HUES48 (cell line): ENCODE measurements around the gene GHR.
"Not testable (repeated sequence)": the region's sequence is repeated elsewhere in the genome, so short reads cannot be mapped to it uniquely, and the experiment has no call there.

ENCODE experiments used
- H3K27ac ChIP-seq: one replicate; pipeline ENCODE4 v1.7.0; 2013; ENCODE audit warnings: low read depth, low read length, inconsistent platforms
- H3K27me3 ChIP-seq: 2 replicates; pipeline ENCODE4 v1.6.1; 2013; ENCODE audit warnings: mild to moderate bottlenecking, low read length; ENCODE audit not compliant: control insufficient read depth, insufficient read depth
- H3K36me3 ChIP-seq: 2 replicates; pipeline ENCODE4 v1.6.1; 2013; ENCODE audit warnings: low read length; ENCODE audit not compliant: control insufficient read depth, insufficient read depth
- H3K4me1 ChIP-seq: 2 replicates; pipeline ENCODE4 v1.6.1; 2013; ENCODE audit warnings: mild to moderate bottlenecking, low read length; ENCODE audit not compliant: control insufficient read depth, insufficient read depth
- H3K4me3 ChIP-seq: 2 replicates; pipeline ENCODE4 v1.5.1; 2013; ENCODE audit warnings: mild to moderate bottlenecking, low read depth, low read length
- H3K9ac ChIP-seq: 2 replicates; pipeline ENCODE4 v1.6.1; 2013; ENCODE audit warnings: mild to moderate bottlenecking, low read depth, low read length, moderate library complexity
- H3K9me3 ChIP-seq: 2 replicates; pipeline ENCODE4 v1.6.1; 2013; ENCODE audit warnings: low read length; ENCODE audit not compliant: control insufficient read depth, insufficient read depth

The GHR gene

GRCh38 chr5:42665857-42666256 is 242.6 kb downstream of the GHR start:
- no peak overlapping the region for H3K9ac ChIP-seq
- no peaks in the 10 kb centered on the region for H3K27me3 ChIP-seq
- no peaks in the 10 kb centered on the region for H3K36me3 ChIP-seq
- no peak overlapping the region for H3K4me3 ChIP-seq
- H3K4me1 ChIP-seq = no peaks in the 10 kb centered on the region
- H3K27ac ChIP-seq = no peak overlapping the region
- no peaks in the 10 kb centered on the region for H3K9me3 ChIP-seq

DNA sequence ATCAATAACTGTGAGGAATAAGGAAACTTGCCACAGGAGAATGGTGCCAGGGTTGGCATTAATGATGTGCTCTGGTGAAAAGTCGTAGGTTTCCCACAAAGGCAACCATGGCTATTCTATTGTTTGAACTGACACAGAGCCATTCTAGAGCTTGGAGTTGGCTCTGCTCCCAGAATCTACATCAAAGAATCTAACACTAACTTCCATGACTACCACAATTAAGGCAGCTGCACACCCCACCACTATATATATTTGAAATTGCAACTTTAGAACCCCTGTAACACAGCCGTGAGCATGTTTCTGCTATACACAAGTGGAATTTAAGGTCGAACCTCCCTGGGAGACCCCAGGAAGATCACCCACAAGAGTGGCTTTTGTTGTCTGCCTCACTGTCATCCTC is 243.6 kb downstream of the GHR start:
- Histone ChIP-seq H3K9me3 (no peaks in the 10 kb centered on the region; the same call in 1 of the 2 replicates), H3K4me3 (no peak overlapping the region), H3K4me1 (no peaks in the 10 kb centered on the region), H3K27ac (no peak overlapping the region), H3K36me3 (no peaks in the 10 kb centered on the region), H3K27me3 (no peaks in the 10 kb centered on the region), H3K9ac (no peak overlapping the region)

- Histone ChIP-seq H3K4me3 (no peak overlapping the region), H3K9ac (no peak overlapping the region), H3K27ac (no peak overlapping the region), H3K9me3 (no peaks in the 10 kb centered on the region; the same call in 1 of the 2 replicates), H3K27me3 (no peaks in the 10 kb centered on the region), H3K36me3 (no peaks in the 10 kb centered on the region), H3K4me1 (no peaks in the 10 kb centered on the region)
Observed at GRCh38 chr5:42668254-42668653, 245.0 kb downstream of the GHR start.

- no peak overlapping the region for H3K9ac ChIP-seq
- H3K27me3 ChIP-seq = no peaks in the 10 kb centered on the region
- H3K4me3 ChIP-seq = no peak overlapping the region
- H3K36me3 ChIP-seq = no peaks in the 10 kb centered on the region
- no peaks in the 10 kb centered on the region for H3K4me1 ChIP-seq
- no peaks in the 10 kb centered on the region; the same call in 1 of the 2 replicates for H3K9me3 ChIP-seq
- H3K27ac ChIP-seq = no peak overlapping the region
Observed at GRCh38 chr5:42672925-42673324, 249.7 kb downstream of the GHR start.

- no peak overlapping the region for H3K27ac ChIP-seq
Observed at GRCh38 chr5:42675602-42676001, 252.4 kb downstream of the GHR start.

DNA sequence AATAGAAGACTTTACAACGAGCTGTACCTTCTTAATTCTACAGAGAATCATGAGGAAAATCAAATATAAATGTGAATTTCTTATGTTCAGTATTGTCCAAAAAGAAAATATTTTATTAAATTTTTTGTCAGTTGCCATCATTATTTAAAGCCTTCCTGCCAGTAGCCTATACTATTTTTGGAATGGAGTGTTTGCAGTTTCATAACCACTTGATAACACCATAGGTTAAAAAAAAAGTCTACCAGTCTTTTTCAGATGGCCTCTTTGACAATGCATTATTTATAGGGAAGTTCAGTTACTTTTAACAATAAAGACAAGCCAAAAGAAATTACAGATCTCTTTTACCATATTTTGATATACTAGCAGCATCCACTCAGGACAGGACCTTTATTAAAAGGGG is 253.1 kb downstream of the GHR start:
- no peaks in the 10 kb centered on the region for H3K27me3 ChIP-seq
- H3K9me3 ChIP-seq = no peaks in the 10 kb centered on the region; the same call in 1 of the 2 replicates
- no peaks in the 10 kb centered on the region for H3K4me1 ChIP-seq
- no peak overlapping the region for H3K9ac ChIP-seq
- no peak overlapping the region for H3K27ac ChIP-seq
- H3K36me3 ChIP-seq = no peaks in the 10 kb centered on the region
- H3K4me3 ChIP-seq = no peak overlapping the region

More at GRCh38 chr5:42675602-42676001, 252.4 kb downstream of the GHR start:
- no peaks in the 10 kb centered on the region for H3K36me3 ChIP-seq
- no peak overlapping the region for H3K9ac ChIP-seq
- H3K4me3 ChIP-seq = no peak overlapping the region
- H3K27me3 ChIP-seq = no peaks in the 10 kb centered on the region
- H3K9me3 ChIP-seq = no peaks in the 10 kb centered on the region; the same call in 1 of the 2 replicates
- H3K4me1 ChIP-seq = no peaks in the 10 kb centered on the region

DNA sequence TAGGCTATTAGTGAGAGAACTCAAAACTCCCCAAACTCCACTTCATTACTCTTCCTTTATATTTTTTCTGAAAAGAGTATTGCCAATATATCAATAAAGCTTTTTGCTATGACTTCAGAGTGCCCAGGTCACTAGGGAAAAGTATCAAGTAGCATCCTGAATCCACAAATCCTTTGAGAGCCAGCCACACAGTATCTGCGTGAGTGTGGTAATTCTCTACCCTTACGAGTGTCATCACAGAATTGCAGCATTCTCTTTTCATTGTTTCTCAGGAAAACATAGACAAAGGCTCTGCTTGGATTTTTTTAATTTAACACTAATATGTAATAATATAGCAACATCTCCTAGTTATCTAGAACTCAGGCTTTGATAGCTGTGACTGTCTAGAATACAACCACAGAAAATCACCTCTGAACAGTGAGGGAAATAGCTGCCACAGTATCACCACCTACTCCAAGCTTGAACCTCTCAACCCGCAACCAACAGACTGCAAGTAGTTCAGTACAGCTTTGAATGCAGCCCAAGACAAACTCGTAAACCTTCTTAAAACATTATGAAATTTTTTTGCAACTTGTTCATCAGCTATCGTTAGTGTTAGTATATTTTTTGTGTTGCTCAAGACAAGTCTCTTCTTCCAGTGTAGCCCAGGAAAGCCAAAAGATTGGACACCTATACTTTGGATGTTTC is 254.1 kb downstream of the GHR start:
- no peak overlapping the region for H3K27ac ChIP-seq
- no peak overlapping the region for H3K4me3 ChIP-seq
- no peak overlapping the region for H3K9ac ChIP-seq
- no peaks in the 10 kb centered on the region for H3K4me1 ChIP-seq
- H3K27me3 ChIP-seq = no peaks in the 10 kb centered on the region
- H3K36me3 ChIP-seq = no peaks in the 10 kb centered on the region
- H3K9me3 ChIP-seq = peaks cover under 1% of the 10 kb centered on the region; the same call in 1 of the 2 replicates

- Histone ChIP-seq H3K9ac (no peak overlapping the region), H3K36me3 (no peaks in the 10 kb centered on the region), H3K4me3 (no peak overlapping the region), H3K9me3 (peaks cover 4% of the 10 kb centered on the region; the same call in 1 of the 2 replicates), H3K27me3 (no peaks in the 10 kb centered on the region), H3K27ac (no peak overlapping the region), H3K4me1 (no peaks in the 10 kb centered on the region)
Observed at GRCh38 chr5:42680046-42680445, 256.8 kb downstream of the GHR start.

DNA sequence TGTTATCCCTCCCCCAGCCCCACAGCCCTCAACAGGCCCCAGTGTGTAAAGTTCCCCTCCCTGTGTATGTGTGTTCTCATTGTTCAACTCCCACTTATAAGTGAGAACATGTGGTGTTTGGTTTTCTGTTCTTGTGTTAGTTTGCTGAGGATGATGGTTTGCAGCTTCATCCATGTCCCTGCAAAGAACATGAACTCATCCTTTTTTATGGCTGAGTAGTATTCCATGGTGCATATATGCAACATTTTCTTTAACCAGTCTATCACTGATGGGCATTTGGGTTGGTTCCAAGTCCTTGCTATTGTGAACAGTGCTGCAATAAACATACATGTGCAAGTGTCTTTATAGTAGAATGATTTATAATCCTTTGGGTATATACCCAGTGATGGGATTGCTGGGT is 261.8 kb downstream of the GHR start:
- H3K9me3 ChIP-seq, H3K36me3 ChIP-seq, H3K27me3 ChIP-seq, H3K4me3 ChIP-seq, H3K4me1 ChIP-seq, H3K27ac ChIP-seq, H3K9ac ChIP-seq: not testable (repeated sequence)

GRCh38 chr5:42689391-42689790 is 266.2 kb downstream of the GHR start:
- Histone ChIP-seq H3K36me3 (no peaks in the 10 kb centered on the region), H3K4me1 (no peaks in the 10 kb centered on the region), H3K9me3 (no peaks in the 10 kb centered on the region), H3K27ac (no peak overlapping the region), H3K9ac (no peak overlapping the region), H3K4me3 (no peak overlapping the region), H3K27me3 (no peaks in the 10 kb centered on the region)

DNA sequence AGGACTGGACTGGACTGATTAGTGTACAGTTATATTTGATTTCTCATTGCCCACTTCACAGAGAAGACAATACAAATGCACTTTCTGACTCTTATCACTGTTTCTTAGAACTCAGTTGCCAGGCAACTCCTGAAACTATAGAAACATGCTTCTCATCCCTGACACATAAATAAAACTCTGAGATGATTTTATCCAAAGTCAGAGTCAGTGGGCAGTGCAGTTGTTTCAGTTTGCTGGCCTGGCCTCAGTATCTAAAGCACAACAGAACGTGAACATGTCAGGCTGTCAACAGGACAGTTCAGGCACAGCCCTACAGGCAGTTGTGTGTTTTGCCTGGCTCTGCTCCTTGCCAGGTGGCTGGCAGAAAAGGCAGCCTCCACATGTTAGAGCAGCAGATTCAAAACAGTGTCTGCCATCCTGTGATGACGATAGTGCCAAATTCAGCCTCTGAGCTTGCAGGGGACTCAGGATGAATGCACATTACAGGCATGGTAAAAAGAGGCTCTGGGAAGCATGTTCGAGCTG is 268.2 kb downstream of the GHR start:
- Histone ChIP-seq H3K36me3 (no peaks in the 10 kb centered on the region), H3K4me1 (no peaks in the 10 kb centered on the region), H3K4me3 (no peak overlapping the region), H3K9ac (no peak overlapping the region), H3K9me3 (no peaks in the 10 kb centered on the region), H3K27ac (no peak overlapping the region), H3K27me3 (no peaks in the 10 kb centered on the region)
